Thyroid gland (tissue), 4 donors: ENCODE measurements around the gene ATF7. TPM values are rescaled to one million over a fixed set of nuclear protein-coding genes. Genes with fewer than 3 reads are reported as not detected.

Experiments
- DNase-seq, 2 donors: peaks; one replicate each; pipeline ENCODE4 v3.0.0-alpha.2; 2019
- H3K27ac ChIP-seq, 3 donors: fragments of 200-600 bp; sonication (generic); 1 replicate in 2 of 3; 2 replicates in 1 of 3; pipeline ENCODE4 v1.5.1; 2016 to 2019; ENCODE audit warnings: mild to moderate bottlenecking in 1 of 3, moderate library complexity in 1 of 3
- H3K27me3 ChIP-seq: fragments of 200-600 bp; sonication (generic); one replicate; pipeline ENCODE4 v1.5.1; 2019
- H3K36me3 ChIP-seq, 2 donors: fragments of 200-600 bp; sonication (generic); one replicate each; pipeline ENCODE4 v1.5.1; 2016 to 2019
- H3K4me1 ChIP-seq, 2 donors: fragments of 200-600 bp; sonication (generic); one replicate each; pipeline ENCODE4 v1.5.1; 2017 to 2019
- H3K4me3 ChIP-seq, 3 donors: fragments of 200-600 bp; sonication (generic); replicated peaks in 1 of 3; 1 replicate in 2 of 3; 2 replicates in 1 of 3; pipeline ENCODE4 v1.5.1; 2016; ENCODE audit warnings: mild to moderate bottlenecking in 1 of 3
- H3K9me3 ChIP-seq: fragments of 200-600 bp; sonication (generic); one replicate; pipeline ENCODE4 v1.5.1; 2017
- CTCF ChIP-seq, 6 experiments: fragments of 200-600 bp in 3 of 6; fragments of 450-650 bp in 3 of 6; sonication (generic) in 3 of 6; IDR thresholded peaks; one replicate each; pipeline ENCODE4 v1.5.1; 2016 to 2019; ENCODE audit warnings: antibody characterized with exemption in 6 of 6, mild to moderate bottlenecking in 2 of 6, inconsistent platforms in 1 of 6, moderate library complexity in 1 of 6
- POLR2A ChIP-seq, 2 donors: fragments of 450-650 bp; IDR thresholded peaks; one replicate each; pipeline ENCODE4 v1.6.1; 2017; ENCODE audit warnings: antibody characterized with exemption in 2 of 2, mild to moderate bottlenecking in 2 of 2, moderate library complexity in 1 of 2
- WGBS, 2 donors: methylation state at CpG; one replicate each; pipeline ENCODE4 v1.1.5; 2017; 5-methylcytosine and 5-hydroxymethylcytosine counted together
- intact Hi-C: fragments of 100-400 bp; cut with DNase I; formaldehyde crosslinking; loops from one replicate; pipeline ENCODE4 v1.15.1; 2023
- small RNA-seq: library from RNA; depleted of rRNA; stranded (forward); fragments of <200 nt; gene quantifications from one replicate; pipeline ENCODE3, GENCODE V24; 2016
- total RNA-seq, 4 donors: library from RNA; depleted of rRNA; stranded (reverse); fragments of >200 nt; gene quantifications; one replicate each; pipeline ENCODE4 v1.2.3, GENCODE V29; 2016

Gene ATF7
- total RNA-seq, 4 donors from 2014 or later = 21.3 to 40.1 (median 37.6) TPM

GRCh38 chr12:53459097-53459496, 167.1 kb downstream of the ATF7 start:
- no peak for DNase-seq
- Histone ChIP-seq H3K27me3 (no peaks in the 10 kb centered on the region), H3K4me3 (no peak overlapping the region), H3K27ac (no peak overlapping the region), H3K9me3 (no peaks in the 10 kb centered on the region), H3K4me1 (peaks cover 3 to 8% of the 10 kb centered on the region in 2 donors), H3K36me3 (peaks cover 91 to 98% of the 10 kb centered on the region in 2 donors)
- intact Hi-C loops = loop anchor here (5.0 kb wide), 1 partner anchor 48 kb away; the partner anchor contains the start of gene NPFF
- 80 to 82% methylated on average over 4 of the region's 4 CpGs for WGBS, 2 donors
- TF ChIP-seq POLR2A (IDR thresholded peaks at IDR 0.05) (no peak), CTCF (IDR thresholded peaks at IDR 0.05) (no peak)

Small RNA genes within 50 kb of the gene (small RNA-seq; reads per million reads assigned to genes)
- gene AC023509.3 = not detected

Other genes with a start within 250 kb of the ATF7 start
- 10 to 100 TPM; 55.9 to 73.1 (median 67.7) TPM for gene SP1, start 246.2 kb downstream of the ATF7 start, total RNA-seq
- gene AMHR2, start 202.5 kb downstream of the ATF7 start, total RNA-seq = under 1 TPM in 1 of 4 donors, not detected in 3; 0.40 TPM
- gene PRR13, start 184.6 kb downstream of the ATF7 start, total RNA-seq = 10 to 100 TPM; 51.6 to 83.6 (median 68.9) TPM
- gene PCBP2, start 174.3 kb downstream of the ATF7 start, total RNA-seq = 100 to 1,000 TPM; 493 to 555 (median 514) TPM
- gene MAP3K12, start 126.9 kb downstream of the ATF7 start, total RNA-seq = 10 to 100 TPM in 2 of 4 donors, 1 to 10 TPM in 2; 5.2 to 12.9 (median 10.6) TPM
- 10 to 100 TPM; 31.2 to 44.8 (median 34.7) TPM for gene TARBP2, start 125.1 kb downstream of the ATF7 start, total RNA-seq
- gene NPFF, start 118.9 kb downstream of the ATF7 start, total RNA-seq = not detected
- gene ATP5MC2, start 49.7 kb upstream of the ATF7 start, total RNA-seq = 100 to 1,000 TPM; 181 to 334 (median 259) TPM
- 100 to 1,000 TPM; 153 to 212 (median 155) TPM for gene CALCOCO1, start 101.1 kb upstream of the ATF7 start, total RNA-seq
- gene CISTR, start 125.6 kb upstream of the ATF7 start, total RNA-seq = not detected